ENCODE measurements around the gene UNKL.

Gene UNKL

DNA sequence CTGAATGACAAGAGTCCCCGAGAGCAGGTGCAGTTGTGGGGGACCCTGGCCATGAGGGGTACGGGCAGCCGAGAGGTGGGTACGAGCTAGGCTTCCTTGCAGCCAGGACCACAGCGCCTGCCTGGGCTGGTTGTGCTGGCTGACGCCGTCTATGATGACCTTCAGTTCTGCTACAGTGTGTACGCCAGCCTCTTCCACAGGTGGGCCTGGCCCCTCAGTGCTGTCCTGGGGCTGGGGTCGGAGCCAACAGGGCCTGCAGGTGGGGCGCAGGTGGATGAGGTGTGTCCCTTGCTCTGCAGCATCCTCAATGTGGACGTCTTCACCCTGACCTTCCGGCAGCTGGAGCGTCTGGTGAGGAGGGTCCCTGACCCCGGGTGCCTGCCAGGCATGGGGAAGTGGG, 70.0 kb downstream of the UNKL start:
- POLR2A ChIA-PET: interaction anchor here (1.1 kb wide), 1 partner anchor 35 kb away, joined by 3 read pairs; no protein-coding TSS in a partner anchor
- no peak for DNase-seq (ENCODE audit: extremely low spot score)
- CTCF ChIA-PET: interaction anchor here (1.0 to 3.0 kb wide), 3 partner anchors 8 to 19 kb away, joined by 3 to 16 read pairs (median 3); no protein-coding TSS in a partner anchor
- TF ChIP-seq, protein P1, sequence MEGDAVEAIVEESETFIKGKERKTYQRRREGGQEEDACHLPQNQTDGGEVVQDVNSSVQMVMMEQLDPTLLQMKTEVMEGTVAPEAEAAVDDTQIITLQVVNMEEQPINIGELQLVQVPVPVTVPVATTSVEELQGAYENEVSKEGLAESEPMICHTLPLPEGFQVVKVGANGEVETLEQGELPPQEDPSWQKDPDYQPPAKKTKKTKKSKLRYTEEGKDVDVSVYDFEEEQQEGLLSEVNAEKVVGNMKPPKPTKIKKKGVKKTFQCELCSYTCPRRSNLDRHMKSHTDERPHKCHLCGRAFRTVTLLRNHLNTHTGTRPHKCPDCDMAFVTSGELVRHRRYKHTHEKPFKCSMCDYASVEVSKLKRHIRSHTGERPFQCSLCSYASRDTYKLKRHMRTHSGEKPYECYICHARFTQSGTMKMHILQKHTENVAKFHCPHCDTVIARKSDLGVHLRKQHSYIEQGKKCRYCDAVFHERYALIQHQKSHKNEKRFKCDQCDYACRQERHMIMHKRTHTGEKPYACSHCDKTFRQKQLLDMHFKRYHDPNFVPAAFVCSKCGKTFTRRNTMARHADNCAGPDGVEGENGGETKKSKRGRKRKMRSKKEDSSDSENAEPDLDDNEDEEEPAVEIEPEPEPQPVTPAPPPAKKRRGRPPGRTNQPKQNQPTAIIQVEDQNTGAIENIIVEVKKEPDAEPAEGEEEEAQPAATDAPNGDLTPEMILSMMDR (IDR thresholded peaks at IDR 0.05; ENCODE audit: control extremely low read depth, extremely low read depth, low read depth, missing control alignments): no peak

DNA sequence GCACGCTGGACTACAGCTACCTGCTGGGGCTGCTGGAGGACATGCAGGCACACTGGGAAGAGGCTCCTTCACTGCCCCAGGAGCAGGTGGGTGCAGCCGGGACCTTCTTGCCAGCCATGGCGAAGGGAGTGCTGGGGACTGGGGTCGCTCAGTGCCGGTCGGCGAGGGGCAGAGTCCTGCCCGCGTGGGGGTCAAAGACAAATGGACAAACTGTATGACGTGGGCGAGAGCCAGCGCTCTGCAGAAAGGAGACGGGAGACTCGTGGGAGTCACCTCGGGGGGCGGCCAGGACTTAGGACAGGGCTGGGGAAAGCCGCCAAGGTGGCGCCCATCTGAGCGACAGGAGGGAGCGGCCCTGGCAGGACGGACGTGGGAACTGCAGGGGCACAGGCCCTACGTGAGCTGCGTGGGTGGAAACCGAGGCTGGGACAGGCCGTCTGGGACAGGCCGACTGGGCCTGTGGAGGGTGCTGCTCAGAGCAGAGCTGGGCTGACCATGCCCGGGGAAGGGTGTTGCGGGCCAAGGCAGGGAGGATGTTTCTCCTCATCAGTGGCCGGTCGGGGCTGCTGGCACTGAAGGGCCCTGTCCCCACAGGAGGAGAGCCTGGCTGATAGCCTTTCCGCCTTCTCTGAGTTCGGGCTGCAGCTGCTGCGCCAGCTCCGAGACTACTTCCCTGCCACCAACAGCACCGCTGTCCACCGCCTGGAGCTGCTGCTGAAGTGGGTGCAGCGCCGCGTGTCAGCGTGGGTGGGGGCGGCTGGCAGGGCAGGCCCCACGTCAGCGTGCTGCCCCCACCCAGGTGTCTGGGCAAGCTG, 70.9 kb downstream of the UNKL start:
- DNase-seq (ENCODE audit: extremely low spot score): no peak
- TF ChIP-seq, protein P1 (IDR thresholded peaks at IDR 0.05; ENCODE audit: control extremely low read depth, extremely low read depth, low read depth, missing control alignments): no peak
- ChIA-PET CTCF (interaction anchor here (0.6 to 3.0 kb wide), 6 partner anchors 8 to 362 kb away, joined by 3 to 16 read pairs (median 3); partner anchors contain the start of gene MAPK8IP3), POLR2A (interaction anchor here (1.0 to 1.1 kb wide), 3 partner anchors 11 to 54 kb away, joined by 3 read pairs; no protein-coding TSS in a partner anchor)

DNA sequence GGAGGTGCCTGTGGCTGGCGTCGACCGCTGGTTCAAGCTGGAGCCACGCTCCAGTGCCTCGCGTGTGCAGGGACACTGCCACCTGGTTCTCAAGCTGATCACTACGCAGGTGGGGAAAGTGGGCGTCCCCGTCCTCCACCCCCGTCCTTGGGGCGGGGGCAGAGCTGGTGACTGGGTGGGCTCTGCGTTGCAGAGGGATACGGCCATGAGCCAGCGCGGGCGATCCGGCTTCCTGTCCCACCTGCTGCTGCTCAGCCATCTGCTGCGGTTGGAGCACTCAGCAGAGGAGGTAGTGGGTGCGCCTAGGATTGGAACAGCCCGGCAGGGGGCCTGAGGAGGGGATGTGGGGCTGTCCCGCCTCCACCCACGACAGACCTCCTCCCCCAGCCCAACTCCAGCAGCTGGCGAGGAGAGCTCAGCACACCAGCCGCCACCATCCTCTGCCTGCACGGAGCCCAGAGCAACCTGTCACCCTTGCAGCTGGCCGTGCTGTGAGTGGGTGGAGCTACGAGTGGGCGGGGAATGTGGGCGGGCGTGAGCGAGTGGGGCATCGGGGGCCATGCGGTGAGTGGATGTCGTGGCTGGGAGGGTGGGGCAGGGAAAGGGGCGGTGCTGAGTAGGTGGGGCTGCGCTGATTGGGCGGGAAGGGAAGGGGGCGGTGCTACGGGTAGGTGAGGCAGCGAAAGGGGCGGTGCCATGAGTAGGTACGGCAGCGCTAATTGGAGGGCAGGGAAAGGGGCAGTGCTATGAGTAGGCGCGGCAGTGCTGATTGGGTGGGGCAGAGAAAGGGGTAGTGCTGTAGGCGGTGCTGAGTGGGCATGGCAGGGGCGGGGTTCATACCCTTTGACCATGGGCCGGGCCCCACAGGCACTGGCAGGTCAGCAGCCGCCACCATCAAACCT, 71.7 kb downstream of the UNKL start:
- DNase-seq (ENCODE audit: extremely low spot score): peak; percentile 100
- CTCF ChIA-PET: interaction anchor here (0.6 to 3.0 kb wide), 11 partner anchors 9 to 363 kb away, joined by 3 to 16 read pairs (median 3); partner anchors contain the start of genes BAIAP3, GNPTG, MAPK8IP3 and TSR3
- POLR2A ChIA-PET: interaction anchor here (0.6 to 1.0 kb wide), 3 partner anchors 11 to 53 kb away, joined by 3 read pairs; no protein-coding TSS in a partner anchor
- TF ChIP-seq, protein P1 (IDR thresholded peaks at IDR 0.05; ENCODE audit: control extremely low read depth, extremely low read depth, low read depth, missing control alignments): no peak

DNA sequence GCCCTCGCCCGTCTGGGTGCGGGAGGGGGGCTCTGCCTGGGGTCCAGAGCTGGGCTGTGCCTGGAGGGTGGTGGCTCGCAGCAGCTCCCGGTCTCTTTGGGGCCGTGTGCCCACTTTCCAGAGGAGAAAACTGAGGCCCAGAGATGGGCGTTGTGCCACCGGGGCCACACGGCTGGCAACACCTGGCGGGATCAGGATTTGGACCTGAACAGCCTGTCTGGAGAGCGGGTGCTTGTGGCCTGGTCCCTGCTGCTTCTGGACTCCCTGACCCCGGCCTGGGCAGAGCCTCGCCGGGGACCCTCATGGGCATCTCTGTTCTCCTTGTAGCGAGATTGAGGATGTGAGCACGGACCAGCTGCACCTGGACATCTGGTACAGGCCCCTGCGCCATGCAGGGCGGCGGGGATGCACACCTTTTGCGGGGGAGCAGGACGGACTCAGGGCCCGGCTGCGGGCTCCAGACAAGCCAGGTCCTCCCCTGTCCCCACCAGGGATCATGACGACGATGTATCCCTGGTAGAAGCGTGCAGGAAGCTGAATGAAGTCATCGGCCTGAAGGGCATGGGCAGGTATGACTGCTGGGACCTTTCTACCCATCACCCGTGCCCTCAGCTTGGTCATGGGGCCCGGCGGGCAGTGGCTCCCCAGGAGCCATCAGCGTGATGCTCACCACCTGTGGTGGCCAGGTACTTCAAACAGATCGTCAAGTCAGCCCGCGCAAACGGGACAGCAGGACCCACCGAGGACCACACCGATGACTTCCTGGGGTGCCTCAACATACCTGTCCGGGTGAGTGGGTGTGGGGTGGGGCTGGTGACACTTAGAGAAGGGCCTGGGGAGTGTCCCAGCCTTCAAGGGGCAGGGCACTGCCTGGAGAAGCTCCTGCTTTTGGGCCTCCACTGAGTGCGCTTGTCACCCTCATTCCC, 72.7 kb downstream of the UNKL start:
- TF ChIP-seq, protein P1 (IDR thresholded peaks at IDR 0.05; ENCODE audit: control extremely low read depth, extremely low read depth, low read depth, missing control alignments): no peak
- POLR2A ChIA-PET: interaction anchor here (0.6 kb wide), 1 partner anchor 40 kb away, joined by 3 read pairs; no protein-coding TSS in a partner anchor
- CTCF ChIA-PET: interaction anchor here (0.9 to 3.0 kb wide), 7 partner anchors 8 to 25 kb away, joined by 3 to 16 read pairs (median 3); partner anchors contain the start of genes BAIAP3, GNPTG and TSR3
- no peak for DNase-seq (ENCODE audit: extremely low spot score)

DNA sequence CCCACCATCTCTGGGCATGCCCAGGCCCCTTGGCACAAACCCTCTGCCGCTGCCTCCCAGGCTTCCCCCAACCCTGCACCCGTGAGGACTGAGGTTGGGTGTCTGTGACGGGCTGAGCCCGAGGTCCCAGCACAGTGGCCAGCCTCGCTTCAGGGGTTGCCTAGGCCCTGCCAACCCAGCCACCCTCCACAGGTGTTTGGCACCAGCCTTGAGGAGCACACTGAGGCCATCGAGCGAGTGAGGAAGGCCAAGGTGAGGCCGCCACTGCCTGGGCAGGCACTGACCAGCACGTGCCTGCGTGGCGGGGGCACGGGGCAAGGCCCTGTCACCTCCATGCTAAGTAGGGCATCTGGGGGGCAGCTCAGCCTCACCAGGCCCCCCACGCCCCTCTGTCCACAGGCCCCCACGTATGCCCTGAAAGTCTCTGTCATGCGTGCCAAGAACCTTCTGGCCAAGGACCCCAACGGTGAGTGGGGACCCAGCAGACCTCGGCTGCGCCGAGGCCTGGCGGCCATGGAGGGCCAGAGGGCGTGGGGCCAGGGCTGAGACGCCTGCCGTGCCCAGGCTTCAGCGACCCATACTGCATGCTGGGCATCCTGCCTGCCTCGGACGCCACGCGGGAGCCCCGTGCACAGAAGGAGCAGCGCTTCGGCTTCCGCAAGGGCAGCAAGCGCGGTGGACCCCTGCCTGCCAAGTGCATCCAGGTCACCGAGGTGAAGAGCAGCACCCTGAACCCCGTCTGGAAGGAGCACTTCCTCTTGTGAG, 73.6 kb downstream of the UNKL start:
- POLR2A ChIA-PET: no interaction called here
- no peak for DNase-seq (ENCODE audit: extremely low spot score)
- CTCF ChIA-PET: interaction anchor here (1.1 to 1.5 kb wide), 2 partner anchors 10 to 24 kb away, joined by 3 to 5 read pairs; partner anchors contain the start of genes GNPTG and TSR3
- TF ChIP-seq, protein P1 (IDR thresholded peaks at IDR 0.05; ENCODE audit: control extremely low read depth, extremely low read depth, low read depth, missing control alignments): no peak

All from GM10248 (cell line).